ENCODE data around the gene PCDHB8.
"Not testable (repeated sequence)": the region's sequence is repeated elsewhere in the genome, so short reads cannot be mapped to it uniquely, and the experiment has no call there.

DNA sequence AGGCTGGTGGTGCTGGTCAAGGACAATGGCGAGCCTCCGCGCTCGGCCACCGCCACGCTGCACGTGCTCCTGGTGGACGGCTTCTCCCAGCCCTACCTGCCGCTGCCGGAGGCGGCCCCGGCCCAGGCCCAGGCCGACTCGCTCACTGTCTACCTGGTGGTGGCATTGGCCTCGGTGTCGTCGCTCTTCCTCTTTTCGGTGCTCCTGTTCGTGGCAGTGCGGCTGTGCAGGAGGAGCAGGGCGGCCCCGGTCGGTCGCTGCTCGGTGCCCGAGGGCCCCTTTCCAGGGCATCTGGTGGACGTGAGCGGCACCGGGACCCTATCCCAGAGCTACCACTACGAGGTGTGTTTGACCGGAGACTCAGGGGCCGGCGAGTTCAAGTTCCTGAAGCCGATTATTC, 40.2 kb upstream of the PCDHB8 start:
- not testable (repeated sequence) for TF ChIP-seq SUZ12 (IDR thresholded peaks at IDR 0.05; ENCODE audit: unreplicated experiment); YY1 (IDR thresholded peaks at IDR 0.05; ENCODE audit: low read depth, low read length); SP1 (IDR thresholded peaks at IDR 0.05; ENCODE audit: low read depth, low read length); NFXL1 (IDR thresholded peaks at IDR 0.05; ENCODE audit: borderline replicate concordance); SMC3 (IDR thresholded peaks at IDR 0.05; ENCODE audit: borderline replicate concordance, low read length); POLR2A (IDR thresholded peaks at IDR 0.05; ENCODE audit: low read depth, low read length); PKNOX1 (IDR thresholded peaks at IDR 0.05); PBX3 (IDR thresholded peaks at IDR 0.05; ENCODE audit: insufficient replicate concordance, low read depth, low read length); RAD21 (IDR thresholded peaks at IDR 0.05; ENCODE audit: insufficient read depth, low read depth, low read length); ZNF274 (IDR thresholded peaks at IDR 0.05; ENCODE audit: insufficient read depth, insufficient read length); NRF1 (conservative IDR thresholded peaks at IDR 0.05; ENCODE audit: low read depth, low read length); POLR2AphosphoS5 (IDR thresholded peaks at IDR 0.05; ENCODE audit: low read length)
- TF ChIP-seq, protein P1, sequence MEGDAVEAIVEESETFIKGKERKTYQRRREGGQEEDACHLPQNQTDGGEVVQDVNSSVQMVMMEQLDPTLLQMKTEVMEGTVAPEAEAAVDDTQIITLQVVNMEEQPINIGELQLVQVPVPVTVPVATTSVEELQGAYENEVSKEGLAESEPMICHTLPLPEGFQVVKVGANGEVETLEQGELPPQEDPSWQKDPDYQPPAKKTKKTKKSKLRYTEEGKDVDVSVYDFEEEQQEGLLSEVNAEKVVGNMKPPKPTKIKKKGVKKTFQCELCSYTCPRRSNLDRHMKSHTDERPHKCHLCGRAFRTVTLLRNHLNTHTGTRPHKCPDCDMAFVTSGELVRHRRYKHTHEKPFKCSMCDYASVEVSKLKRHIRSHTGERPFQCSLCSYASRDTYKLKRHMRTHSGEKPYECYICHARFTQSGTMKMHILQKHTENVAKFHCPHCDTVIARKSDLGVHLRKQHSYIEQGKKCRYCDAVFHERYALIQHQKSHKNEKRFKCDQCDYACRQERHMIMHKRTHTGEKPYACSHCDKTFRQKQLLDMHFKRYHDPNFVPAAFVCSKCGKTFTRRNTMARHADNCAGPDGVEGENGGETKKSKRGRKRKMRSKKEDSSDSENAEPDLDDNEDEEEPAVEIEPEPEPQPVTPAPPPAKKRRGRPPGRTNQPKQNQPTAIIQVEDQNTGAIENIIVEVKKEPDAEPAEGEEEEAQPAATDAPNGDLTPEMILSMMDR (IDR thresholded peaks at IDR 0.05 in 2 of 3, conservative IDR thresholded peaks at IDR 0.05 in 1 of 3; ENCODE audit: control insufficient read depth in 2 of 3, extremely low read depth in 1 of 3, insufficient read depth in 1 of 3, low read depth in 3 of 3, low read length in 3 of 3), result not testable (repeated sequence)

Measured in GM12878 (cell line).